Astrocyte of the cerebellum (primary cell): ENCODE measurements around the gene MAML2.
"Not testable (repeated sequence)": the region's sequence is repeated elsewhere in the genome, so short reads cannot be mapped to it uniquely, and the experiment has no call there.

Source experiments
- DNase-seq: peaks from one replicate; pipeline ENCODE4 v3.0.0-alpha.2; 2011; ENCODE audit warnings: low read depth
- H3K4me3 ChIP-seq: 2 replicates; pipeline ENCODE4 v1.5.1; 2011; ENCODE audit warnings: mild to moderate bottlenecking, low read depth, low read length, moderate library complexity
- CTCF ChIP-seq: IDR thresholded peaks from 2 replicates; pipeline ENCODE4 v1.5.1; 2012; ENCODE audit warnings: low read length, low read depth, moderate library complexity, mild to moderate bottlenecking; ENCODE audit errors: missing control alignments
- in situ Hi-C: cut with HindIII; loops from 2 replicates; pipeline ENCODE4 v1.10.0; 2017; ENCODE audit warnings: low sequenced_read_pairs

MAML2 gene

GRCh38 chr11:96292291-96293010 is 50.5 kb downstream of the MAML2 start:
- H3K4me3 ChIP-seq: no peak overlapping the region
- DNase-seq: no peak
- in situ Hi-C loops: no loop called here
- TF ChIP-seq CTCF: no peak

- in situ Hi-C loops: no loop called here
- no peak for TF ChIP-seq CTCF
- H3K4me3 ChIP-seq: no peak overlapping the region
- DNase-seq: no peak
These were observed 52.4 kb downstream of the MAML2 start for GRCh38 chr11:96290631-96291030.

GRCh38 chr11:96290031-96290430 is 53.0 kb downstream of the MAML2 start:
- no peak overlapping the region for H3K4me3 ChIP-seq
- in situ Hi-C loops: no loop called here
- TF ChIP-seq CTCF: no peak
- DNase-seq: no peak

GRCh38 chr11:96288915-96289314 is 54.1 kb downstream of the MAML2 start:
- in situ Hi-C loops: loop anchor here (5.0 kb wide), 1 partner anchor 48 kb away; no protein-coding TSS in a partner anchor
- no peak overlapping the region for H3K4me3 ChIP-seq
- no peak for DNase-seq
- TF ChIP-seq CTCF: no peak

- TF ChIP-seq CTCF: no peak
- no peak for DNase-seq
- in situ Hi-C loops: loop anchor here (5.0 kb wide), 1 partner anchor 49 kb away; no protein-coding TSS in a partner anchor
- no peak overlapping the region for H3K4me3 ChIP-seq
These were observed 55.1 kb downstream of the MAML2 start for GRCh38 chr11:96287822-96288439.

- DNase-seq, H3K4me3 ChIP-seq: not testable (repeated sequence)
- in situ Hi-C loops: loop anchor here (5.0 kb wide), 1 partner anchor 51 kb away; no protein-coding TSS in a partner anchor
These were observed 57.0 kb downstream of the MAML2 start for GRCh38 chr11:96285985-96286384.

- no peak for TF ChIP-seq CTCF
- no peak for DNase-seq
- no peak overlapping the region for H3K4me3 ChIP-seq
- in situ Hi-C loops: loop anchor here (5.0 kb wide), 1 partner anchor 52 kb away; no protein-coding TSS in a partner anchor
These were observed 58.1 kb downstream of the MAML2 start for GRCh38 chr11:96284917-96285316.
